H9 (cell line): Measurements from ENCODE around the gene GRID1. TPM values are rescaled to one million over a fixed set of nuclear protein-coding genes. Genes with fewer than 3 reads are reported as not detected.

ENCODE experiments used
- DNase-seq: peaks from one replicate; pipeline ENCODE4 v3.0.0-alpha.2; 2017
- H2AFZ ChIP-seq: one replicate; pipeline ENCODE4 v1.6.1; 2013; ENCODE audit warnings: mild to moderate bottlenecking, low read length, control low read depth, moderate library complexity
- H2AK5ac ChIP-seq: 2 replicates; pipeline ENCODE4 v1.6.1; 2013; ENCODE audit warnings: low read length, control low read depth, mixed read lengths; ENCODE audit not compliant: insufficient read length
- H2BK120ac ChIP-seq: one replicate; pipeline ENCODE4 v1.6.1; 2013; ENCODE audit warnings: low read depth, mild to moderate bottlenecking, low read length, control low read depth, inconsistent platforms; ENCODE audit not compliant: poor library complexity, severe bottlenecking
- H2BK12ac ChIP-seq: 2 replicates; pipeline ENCODE4 v1.6.1; 2013; ENCODE audit warnings: low read length, control low read depth, mixed read lengths, low read depth; ENCODE audit not compliant: insufficient read length
- H2BK15ac ChIP-seq: 2 replicates; pipeline ENCODE4 v1.6.1; 2013; ENCODE audit warnings: low read depth, low read length, control low read depth
- H2BK20ac ChIP-seq: one replicate; pipeline ENCODE4 v1.6.1; 2013; ENCODE audit warnings: low read depth, mild to moderate bottlenecking, low read length, control low read depth, inconsistent platforms; ENCODE audit not compliant: poor library complexity, severe bottlenecking
- H2BK5ac ChIP-seq: 2 replicates; pipeline ENCODE4 v1.6.1; 2013; ENCODE audit warnings: low read length, control low read depth, mixed read lengths; ENCODE audit not compliant: insufficient read length
- H3K14ac ChIP-seq: 2 replicates; pipeline ENCODE4 v1.6.1; 2013; ENCODE audit warnings: low read length, control low read depth; ENCODE audit not compliant: insufficient read depth
- H3K18ac ChIP-seq: 2 replicates; pipeline ENCODE4 v1.6.1; 2013; ENCODE audit warnings: low read depth, mild to moderate bottlenecking, mixed read lengths, low read length, control low read depth; ENCODE audit not compliant: insufficient read length
- H3K23ac ChIP-seq: 2 replicates; pipeline ENCODE4 v1.6.1; 2013; ENCODE audit warnings: low read length, control low read depth, mixed read lengths, low read depth; ENCODE audit not compliant: insufficient read length
- H3K23me2 ChIP-seq: 2 replicates; pipeline ENCODE4 v1.6.1; 2013; ENCODE audit warnings: low read depth, mild to moderate bottlenecking, mixed read lengths, low read length, control low read depth; ENCODE audit not compliant: insufficient read length, poor library complexity, severe bottlenecking
- H3K27ac ChIP-seq: 2 replicates; pipeline ENCODE4 v1.5.1; 2013; ENCODE audit warnings: low read length, control low read depth, mixed read lengths, low read depth; ENCODE audit not compliant: insufficient read length
- H3K27me3 ChIP-seq: 2 replicates; pipeline ENCODE4 v1.6.1; 2013; ENCODE audit warnings: low read length, control low read depth, inconsistent platforms; ENCODE audit not compliant: insufficient read depth
- H3K4ac ChIP-seq: 2 replicates; pipeline ENCODE4 v1.6.1; 2013; ENCODE audit warnings: low read depth, mild to moderate bottlenecking, control low read depth, inconsistent platforms, low read length, moderate library complexity
- H3K4me1 ChIP-seq: 2 replicates; pipeline ENCODE4 v1.6.1; 2013; ENCODE audit warnings: low read length, control low read depth, inconsistent platforms; ENCODE audit not compliant: insufficient read depth
- H3K4me2 ChIP-seq: 2 replicates; pipeline ENCODE4 v1.6.1; 2013; ENCODE audit warnings: low read length, control low read depth, mixed read lengths; ENCODE audit not compliant: insufficient read length, insufficient read depth
- H3K56ac ChIP-seq: 2 replicates; pipeline ENCODE4 v1.6.1; 2013; ENCODE audit warnings: low read depth, mild to moderate bottlenecking, mixed read lengths, low read length, control low read depth; ENCODE audit not compliant: insufficient read length
- H3K79me1 ChIP-seq: 2 replicates; pipeline ENCODE4 v1.6.1; 2013; ENCODE audit warnings: low read depth, mild to moderate bottlenecking, moderate library complexity, low read length, control low read depth, inconsistent platforms; ENCODE audit not compliant: insufficient read depth, poor library complexity, severe bottlenecking
- H3K79me2 ChIP-seq: 2 replicates; pipeline ENCODE4 v1.6.1; 2013; ENCODE audit warnings: low read length, control low read depth, inconsistent platforms; ENCODE audit not compliant: insufficient read depth
- H3K9ac ChIP-seq: 2 replicates; pipeline ENCODE4 v1.6.1; 2013; ENCODE audit warnings: low read length, control low read depth, mixed read lengths; ENCODE audit not compliant: insufficient read length; ENCODE audit errors: extremely low read depth
- H3K9me3 ChIP-seq: one replicate; pipeline ENCODE4 v1.6.1; 2013; ENCODE audit warnings: low read depth, low read length, inconsistent platforms; ENCODE audit not compliant: control insufficient read depth
- H3T11ph ChIP-seq: one replicate; pipeline ENCODE4 v1.6.1; 2013; ENCODE audit warnings: mild to moderate bottlenecking, low read length, control low read depth, inconsistent platforms
- H4K20me1 ChIP-seq: one replicate; pipeline ENCODE4 v1.6.1; 2013; ENCODE audit not compliant: control insufficient read depth, insufficient read length, insufficient read depth
- H4K5ac ChIP-seq: 2 replicates; pipeline ENCODE4 v1.6.1; 2013; ENCODE audit warnings: low read depth, mild to moderate bottlenecking, mixed read lengths, low read length, control low read depth; ENCODE audit not compliant: insufficient read length
- H4K8ac ChIP-seq: replicated peaks from 2 replicates; pipeline ENCODE4 v1.6.1; 2013; ENCODE audit warnings: low read length, control low read depth, mixed read lengths, low read depth; ENCODE audit not compliant: insufficient read length
- H4K91ac ChIP-seq: 2 replicates; pipeline ENCODE4 v1.6.1; 2013; ENCODE audit warnings: low read depth, mild to moderate bottlenecking, moderate library complexity, mixed read lengths, low read length, control low read depth; ENCODE audit not compliant: insufficient read length
- H3K27ac Mint-ChIP-seq, 3 experiments: 2 replicates in 2 of 3; 3 replicates in 1 of 3; pipeline ENCODE4 v1.8.0; 2020 to 2021; ENCODE audit warnings: mixed read lengths in 3 of 3, mild to moderate bottlenecking in 1 of 3, moderate library complexity in 1 of 3
- H3K27me3 Mint-ChIP-seq: 2 replicates; pipeline ENCODE4 v1.8.0; 2021; ENCODE audit warnings: low read depth, mild to moderate bottlenecking, moderate library complexity, mixed read lengths
- H3K36me3 Mint-ChIP-seq, 3 experiments: 2 replicates in 2 of 3; 3 replicates in 1 of 3; pipeline ENCODE4 v1.8.0; 2020 to 2021; ENCODE audit warnings: low read depth in 3 of 3, mixed read lengths in 3 of 3; ENCODE audit not compliant: insufficient read depth in 1 of 3
- H3K4me1 Mint-ChIP-seq, 2 experiments: 2 replicates each; pipeline ENCODE4 v1.8.0; 2020; ENCODE audit warnings: mixed read lengths in 2 of 2
- H3K4me3 Mint-ChIP-seq, 2 experiments: 2 replicates in 1 of 2; 3 replicates in 1 of 2; pipeline ENCODE4 v1.8.0; 2020 to 2021; ENCODE audit warnings: mild to moderate bottlenecking in 2 of 2, mixed read lengths in 2 of 2, moderate library complexity in 1 of 2
- H3K9me3 Mint-ChIP-seq, 2 experiments: 2 replicates in 1 of 2; 3 replicates in 1 of 2; pipeline ENCODE4 v1.8.0; 2020; ENCODE audit warnings: mild to moderate bottlenecking in 2 of 2, mixed read lengths in 2 of 2, moderate library complexity in 1 of 2
- WGBS: extraction: QIAGEN DNeasy Blood & Tissue Kit; methylation state at CpG from one replicate; pipeline ENCODE4 v1.1.7; 2013; ENCODE audit warnings: missing lambda C conversion rate, low lambda C conversion rate, mixed read lengths; ENCODE audit not compliant: insufficient read length; ENCODE audit errors: extremely low coverage; 5-methylcytosine and 5-hydroxymethylcytosine counted together
- total RNA-seq: library from RNA; stranded (reverse); gene quantifications from 2 replicates; pipeline ENCODE4 v1.2.1, GENCODE V29; 2021
- TF ChIP-seq, protein P1 (sequence below): fragments of 200-600 bp; sonication (generic); conservative IDR thresholded peaks from 3 replicates; pipeline ENCODE4 v1.8.0; 2021; ENCODE audit warnings: antibody characterized with exemption, mild to moderate bottlenecking

GRID1 gene
- total RNA-seq, 1 experiment from 2014 or later: 0.35 TPM

GRCh38 chr10:86218842-86219241 lies 147.8 kb downstream of the GRID1 start:
- no peaks in the 10 kb centered on the region for H3K9me3 ChIP-seq
- H4K5ac ChIP-seq: no peak overlapping the region
- no peak overlapping the region for H3K23ac ChIP-seq
- no peak overlapping the region for H2BK15ac ChIP-seq
- H3K4me1 Mint-ChIP-seq: peaks cover 8% of the 10 kb centered on the region in 2 experiments
- H2BK20ac ChIP-seq: no peak overlapping the region
- H4K20me1 ChIP-seq: no peaks in the 10 kb centered on the region
- H3K4me3 Mint-ChIP-seq: no peak overlapping the region
- no peak for DNase-seq
- H2BK12ac ChIP-seq: no peak overlapping the region
- no peaks in the 10 kb centered on the region for H3K23me2 ChIP-seq
- no peak overlapping the region for H3K56ac ChIP-seq
- no peak overlapping the region for H3K9ac ChIP-seq
- no peak overlapping the region for H3K18ac ChIP-seq
- H3K14ac ChIP-seq: no peak overlapping the region; the same call in 1 of the 2 replicates
- no peak overlapping the region for H2BK5ac ChIP-seq
- H2BK120ac ChIP-seq: no peak overlapping the region
- H3K9me3 Mint-ChIP-seq: no peaks in the 10 kb centered on the region
- no peak overlapping the region for H4K91ac ChIP-seq
- H3K27me3 ChIP-seq: no peaks in the 10 kb centered on the region
- no peaks in the 10 kb centered on the region; a peak in 1 of 7 replicates for H3K36me3 Mint-ChIP-seq
- H3K79me1 ChIP-seq: no peaks in the 10 kb centered on the region
- TF ChIP-seq, protein P1, sequence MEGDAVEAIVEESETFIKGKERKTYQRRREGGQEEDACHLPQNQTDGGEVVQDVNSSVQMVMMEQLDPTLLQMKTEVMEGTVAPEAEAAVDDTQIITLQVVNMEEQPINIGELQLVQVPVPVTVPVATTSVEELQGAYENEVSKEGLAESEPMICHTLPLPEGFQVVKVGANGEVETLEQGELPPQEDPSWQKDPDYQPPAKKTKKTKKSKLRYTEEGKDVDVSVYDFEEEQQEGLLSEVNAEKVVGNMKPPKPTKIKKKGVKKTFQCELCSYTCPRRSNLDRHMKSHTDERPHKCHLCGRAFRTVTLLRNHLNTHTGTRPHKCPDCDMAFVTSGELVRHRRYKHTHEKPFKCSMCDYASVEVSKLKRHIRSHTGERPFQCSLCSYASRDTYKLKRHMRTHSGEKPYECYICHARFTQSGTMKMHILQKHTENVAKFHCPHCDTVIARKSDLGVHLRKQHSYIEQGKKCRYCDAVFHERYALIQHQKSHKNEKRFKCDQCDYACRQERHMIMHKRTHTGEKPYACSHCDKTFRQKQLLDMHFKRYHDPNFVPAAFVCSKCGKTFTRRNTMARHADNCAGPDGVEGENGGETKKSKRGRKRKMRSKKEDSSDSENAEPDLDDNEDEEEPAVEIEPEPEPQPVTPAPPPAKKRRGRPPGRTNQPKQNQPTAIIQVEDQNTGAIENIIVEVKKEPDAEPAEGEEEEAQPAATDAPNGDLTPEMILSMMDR: no peak
- no peak overlapping the region for H3K27ac ChIP-seq
- H2AK5ac ChIP-seq: no peak overlapping the region
- no peak overlapping the region for H3K4me2 ChIP-seq
- H3K4ac ChIP-seq: no peak overlapping the region
- WGBS: no CpG with 5 or more reads among the region's 5 CpGs
- H3K79me2 ChIP-seq: no peaks in the 10 kb centered on the region
- H3K4me1 ChIP-seq: no peaks in the 10 kb centered on the region
- no peak overlapping the region for H3T11ph ChIP-seq
- peaks cover 4% of the 10 kb centered on the region; the same call in 1 of the 2 replicates for H3K27me3 Mint-ChIP-seq
- no peak overlapping the region; a peak in 1 of 7 replicates for H3K27ac Mint-ChIP-seq
- H2AFZ ChIP-seq: no peak overlapping the region
- no peak overlapping the region for H4K8ac ChIP-seq
